ENCODE results near the gene MED15.
A peak's percentile ranks its signal among the peaks of the same experiment; 100 is the strongest.
"Not testable (repeated sequence)": the region's sequence is repeated elsewhere in the genome, so short reads cannot be mapped to it uniquely, and the experiment has no call there.

MED15 gene

GRCh38 chr22:20495861-20496681 is 11.3 kb upstream of the MED15 start:
- TF ChIP-seq CTCF (IDR thresholded peaks at IDR 0.05), result peak; percentile 96
- no peak for TF ChIP-seq ZFX (IDR thresholded peaks at IDR 0.05; ENCODE audit: borderline replicate concordance)
- H3K27ac ChIP-seq, result peak overlapping the region; percentile 93

- H3K27ac ChIP-seq, result no peak overlapping the region
- TF ChIP-seq CTCF (IDR thresholded peaks at IDR 0.05), result no peak
- TF ChIP-seq ZFX (IDR thresholded peaks at IDR 0.05; ENCODE audit: borderline replicate concordance), result no peak
These were observed 10.0 kb upstream of the MED15 start for GRCh38 chr22:20497426-20497825.

- H3K27ac ChIP-seq, result no peak overlapping the region
- TF ChIP-seq CTCF (IDR thresholded peaks at IDR 0.05) (no peak), ZFX (IDR thresholded peaks at IDR 0.05; ENCODE audit: borderline replicate concordance) (no peak)
These were observed 8.5 kb upstream of the MED15 start for GRCh38 chr22:20498913-20499312.

- no peak for TF ChIP-seq ZFX (IDR thresholded peaks at IDR 0.05; ENCODE audit: borderline replicate concordance)
- no peak for TF ChIP-seq CTCF (IDR thresholded peaks at IDR 0.05)
- H3K27ac ChIP-seq, result no peak overlapping the region
These were observed 7.6 kb upstream of the MED15 start for GRCh38 chr22:20499769-20500168.

- no peak for TF ChIP-seq CTCF (IDR thresholded peaks at IDR 0.05)
- TF ChIP-seq ZFX (IDR thresholded peaks at IDR 0.05; ENCODE audit: borderline replicate concordance), result no peak
- H3K27ac ChIP-seq, result no peak overlapping the region
These were observed 3.6 kb upstream of the MED15 start for GRCh38 chr22:20503816-20504215.

GRCh38 chr22:20504293-20504922 is 3.0 kb upstream of the MED15 start:
- H3K27ac ChIP-seq, result not testable (repeated sequence)

GRCh38 chr22:20506543-20507252 is 712 bp upstream of the MED15 start:
- TF ChIP-seq ZFX (IDR thresholded peaks at IDR 0.05; ENCODE audit: borderline replicate concordance) (no peak), CTCF (IDR thresholded peaks at IDR 0.05) (no peak)
- peak overlapping the region; percentile 62; the same call in 1 of the 2 replicates for H3K27ac ChIP-seq

- peak overlapping the region; percentile 62 for H3K27ac ChIP-seq
These were observed 801 bp downstream of the MED15 start for GRCh38 chr22:20508067-20508755.

All from 22Rv1 (cell line).